ENCODE results near the gene CCT4.
"Not testable (repeated sequence)": the region's sequence is repeated elsewhere in the genome, so short reads cannot be mapped to it uniquely, and the experiment has no call there.

CCT4 gene

GRCh38 chr2:61878761-61879160 lies 9.7 kb downstream of the CCT4 start:
- Histone ChIP-seq H2BK120ac (ENCODE audit: low read depth, low read length) (no peak overlapping the region), H4K8ac (ENCODE audit: low read length) (no peak overlapping the region), H3K9me3 (ENCODE audit: control insufficient read depth, low read length) (no peaks in the 10 kb centered on the region), H3K4me1 (ENCODE audit: control insufficient read depth, insufficient read depth, low read depth, low read length) (no peaks in the 10 kb centered on the region), H3K23ac (ENCODE audit: low read length in 2 of 2) (no peak overlapping the region), H3K27ac (ENCODE audit: low read length, poor library complexity, severe bottlenecking) (no peak overlapping the region), H3K14ac (ENCODE audit: low read length in 2 of 2) (no peak overlapping the region), H2BK12ac (ENCODE audit: low read length in 2 of 2) (no peak overlapping the region), H2BK5ac (ENCODE audit: low read depth, low read length, poor library complexity, severe bottlenecking) (no peak overlapping the region), H2AK5ac (ENCODE audit: low read length, severe bottlenecking) (no peak overlapping the region), H3K4me3 (ENCODE audit: insufficient read depth in 1 of 2, low read depth in 1 of 2, low read length in 2 of 2) (no peak overlapping the region), H4K91ac (ENCODE audit: low read length) (no peak overlapping the region), H2AFZ (ENCODE audit: low read depth, low read length) (no peak overlapping the region), H3K9ac (ENCODE audit: low read length) (peak overlapping the region; percentile 41), H3K36me3 (ENCODE audit: control insufficient read depth in 1 of 2, insufficient read depth in 2 of 2, low read depth in 1 of 2, low read length in 2 of 2) (peaks cover 33 to 98% of the 10 kb centered on the region in 2 experiments), H3K27me3 (ENCODE audit: control insufficient read depth in 1 of 2, insufficient read depth in 1 of 2, low read length in 2 of 2) (no peaks in the 10 kb centered on the region), H3K18ac (ENCODE audit: low read depth in 1 of 2, low read length in 2 of 2) (no peak overlapping the region), H3K4ac (ENCODE audit: low read depth in 1 of 2, low read length in 2 of 2) (no peak overlapping the region), H3K79me1 (replicated peaks; ENCODE audit: low read length, poor library complexity, severe bottlenecking) (peaks cover 6% of the 10 kb centered on the region), H2BK15ac (ENCODE audit: low read depth, poor library complexity, severe bottlenecking) (no peak overlapping the region), H3K4me2 (ENCODE audit: low read length, poor library complexity, severe bottlenecking) (no peak overlapping the region)
- DNase-seq, result no peak
- 100% methylated on average over 3 of the region's 3 CpGs for WGBS

GRCh38 chr2:61877571-61878245 lies 10.7 kb downstream of the CCT4 start:
- 100% methylated on average over 2 of the region's 4 CpGs for WGBS

GRCh38 chr2:61876400-61876799 lies 12.1 kb downstream of the CCT4 start:
- Histone ChIP-seq H3K4me3 (ENCODE audit: insufficient read depth in 1 of 2, low read depth in 1 of 2, low read length in 2 of 2) (no peak overlapping the region), H3K4me1 (ENCODE audit: control insufficient read depth, insufficient read depth, low read depth, low read length) (no peaks in the 10 kb centered on the region), H3K14ac (ENCODE audit: low read length in 2 of 2) (no peak overlapping the region), H2BK5ac (ENCODE audit: low read depth, low read length, poor library complexity, severe bottlenecking) (no peak overlapping the region), H2AFZ (ENCODE audit: low read depth, low read length) (no peak overlapping the region), H2AK5ac (ENCODE audit: low read length, severe bottlenecking) (no peak overlapping the region), H3K4me2 (ENCODE audit: low read length, poor library complexity, severe bottlenecking) (no peak overlapping the region), H3K9me3 (ENCODE audit: control insufficient read depth, low read length) (no peaks in the 10 kb centered on the region), H3K4ac (ENCODE audit: low read depth in 1 of 2, low read length in 2 of 2) (no peak overlapping the region), H3K36me3 (ENCODE audit: control insufficient read depth in 1 of 2, insufficient read depth in 2 of 2, low read depth in 1 of 2, low read length in 2 of 2) (peaks cover 26 to 97% of the 10 kb centered on the region in 2 experiments), H3K23ac (ENCODE audit: low read length in 2 of 2) (no peak overlapping the region), H2BK15ac (ENCODE audit: low read depth, poor library complexity, severe bottlenecking) (no peak overlapping the region), H2BK12ac (ENCODE audit: low read length in 2 of 2) (no peak overlapping the region), H2BK120ac (ENCODE audit: low read depth, low read length) (no peak overlapping the region), H3K27ac (ENCODE audit: low read length, poor library complexity, severe bottlenecking) (no peak overlapping the region), H3K27me3 (ENCODE audit: control insufficient read depth in 1 of 2, insufficient read depth in 1 of 2, low read length in 2 of 2) (no peaks in the 10 kb centered on the region), H4K91ac (ENCODE audit: low read length) (no peak overlapping the region), H3K9ac (ENCODE audit: low read length) (no peak overlapping the region), H4K8ac (ENCODE audit: low read length) (no peak overlapping the region), H3K79me1 (replicated peaks; ENCODE audit: low read length, poor library complexity, severe bottlenecking) (peaks cover 11% of the 10 kb centered on the region), H3K18ac (ENCODE audit: low read depth in 1 of 2, low read length in 2 of 2) (no peak overlapping the region)
- no peak for DNase-seq
- 100% methylated on average over 1 of the region's 1 CpG for WGBS

More at GRCh38 chr2:61877571-61878245, 10.7 kb downstream of the CCT4 start:
- Histone ChIP-seq H3K9me3 (ENCODE audit: control insufficient read depth, low read length) (no peaks in the 10 kb centered on the region), H3K4me3 (ENCODE audit: insufficient read depth in 1 of 2, low read depth in 1 of 2, low read length in 2 of 2) (no peak overlapping the region), H3K27me3 (ENCODE audit: control insufficient read depth in 1 of 2, insufficient read depth in 1 of 2, low read length in 2 of 2) (no peaks in the 10 kb centered on the region), H3K14ac (ENCODE audit: low read length in 2 of 2) (no peak overlapping the region), H4K91ac (ENCODE audit: low read length) (no peak overlapping the region), H2AK5ac (ENCODE audit: low read length, severe bottlenecking) (no peak overlapping the region), H3K9ac (ENCODE audit: low read length) (no peak overlapping the region), H3K4me2 (ENCODE audit: low read length, poor library complexity, severe bottlenecking) (no peak overlapping the region), H3K4ac (ENCODE audit: low read depth in 1 of 2, low read length in 2 of 2) (no peak overlapping the region), H3K27ac (ENCODE audit: low read length, poor library complexity, severe bottlenecking) (no peak overlapping the region), H2BK5ac (ENCODE audit: low read depth, low read length, poor library complexity, severe bottlenecking) (no peak overlapping the region), H3K36me3 (ENCODE audit: control insufficient read depth in 1 of 2, insufficient read depth in 2 of 2, low read depth in 1 of 2, low read length in 2 of 2) (peaks cover 29 to 97% of the 10 kb centered on the region in 2 experiments), H2BK120ac (ENCODE audit: low read depth, low read length) (no peak overlapping the region), H2AFZ (ENCODE audit: low read depth, low read length) (no peak overlapping the region), H2BK15ac (ENCODE audit: low read depth, poor library complexity, severe bottlenecking) (no peak overlapping the region), H3K23ac (ENCODE audit: low read length in 2 of 2) (no peak overlapping the region), H2BK12ac (ENCODE audit: low read length in 2 of 2) (no peak overlapping the region), H3K18ac (ENCODE audit: low read depth in 1 of 2, low read length in 2 of 2) (no peak overlapping the region), H3K79me1 (replicated peaks; ENCODE audit: low read length, poor library complexity, severe bottlenecking) (peaks cover 6% of the 10 kb centered on the region), H3K4me1 (ENCODE audit: control insufficient read depth, insufficient read depth, low read depth, low read length) (no peaks in the 10 kb centered on the region), H4K8ac (ENCODE audit: low read length) (no peak overlapping the region)
- DNase-seq, result no peak

- 96% methylated on average over 13 of the region's 14 CpGs for WGBS
- DNase-seq, result not testable (repeated sequence)
These were observed 21.9 kb downstream of the CCT4 start for GRCh38 chr2:61866482-61867089.

More at GRCh38 chr2:61866482-61867089, 21.9 kb downstream of the CCT4 start:
- not testable (repeated sequence) for H2AK5ac ChIP-seq (ENCODE audit: low read length, severe bottlenecking); H3K18ac ChIP-seq (ENCODE audit: low read depth in 1 of 2, low read length in 2 of 2); H2BK5ac ChIP-seq (ENCODE audit: low read depth, low read length, poor library complexity, severe bottlenecking); H3K23ac ChIP-seq (ENCODE audit: low read length in 2 of 2); H3K4ac ChIP-seq (ENCODE audit: low read depth in 1 of 2, low read length in 2 of 2); H3K79me1 ChIP-seq (replicated peaks; ENCODE audit: low read length, poor library complexity, severe bottlenecking); H4K8ac ChIP-seq (ENCODE audit: low read length); H2BK120ac ChIP-seq (ENCODE audit: low read depth, low read length); H2BK12ac ChIP-seq (ENCODE audit: low read length in 2 of 2); H3K14ac ChIP-seq (ENCODE audit: low read length in 2 of 2); H2BK15ac ChIP-seq (ENCODE audit: low read depth, poor library complexity, severe bottlenecking); H3K27ac ChIP-seq (ENCODE audit: low read length, poor library complexity, severe bottlenecking); H3K9me3 ChIP-seq (ENCODE audit: control insufficient read depth, low read length); H2AFZ ChIP-seq (ENCODE audit: low read depth, low read length); H3K4me3 ChIP-seq (ENCODE audit: insufficient read depth in 1 of 2, low read depth in 1 of 2, low read length in 2 of 2); H3K4me2 ChIP-seq (ENCODE audit: low read length, poor library complexity, severe bottlenecking); H3K4me1 ChIP-seq (ENCODE audit: control insufficient read depth, insufficient read depth, low read depth, low read length); H3K27me3 ChIP-seq (ENCODE audit: control insufficient read depth in 1 of 2, insufficient read depth in 1 of 2, low read length in 2 of 2); H4K91ac ChIP-seq (ENCODE audit: low read length); H3K9ac ChIP-seq (ENCODE audit: low read length)
- peaks cover 40 to 74% of the 10 kb centered on the region in 2 experiments for H3K36me3 ChIP-seq (ENCODE audit: control insufficient read depth in 1 of 2, insufficient read depth in 2 of 2, low read depth in 1 of 2, low read length in 2 of 2)

All from mesenchymal stem cell (in vitro differentiated cells and primary cell).